Measurements from ENCODE around the gene INTS1.

Gene INTS1

GRCh38 chr7:1493129-1493528 lies 11.1 kb downstream of the INTS1 start:
- TF ChIP-seq CTCF (IDR thresholded peaks at IDR 0.05; ENCODE audit: low read depth, low read length, missing control alignments) = no peak
- no peak overlapping the region for H3K4me3 ChIP-seq (replicated peaks; ENCODE audit: low read depth, low read length)
- DNase-seq (ENCODE audit: extremely low read depth, low read depth) = no peak

- DNase-seq (ENCODE audit: extremely low read depth, low read depth) = no peak
- TF ChIP-seq CTCF (IDR thresholded peaks at IDR 0.05; ENCODE audit: low read depth, low read length, missing control alignments) = no peak
Observed at GRCh38 chr7:1492640-1493039, 11.5 kb downstream of the INTS1 start.

GRCh38 chr7:1492221-1492620 lies 12.0 kb downstream of the INTS1 start:
- no peak for TF ChIP-seq CTCF (IDR thresholded peaks at IDR 0.05; ENCODE audit: low read depth, low read length, missing control alignments)
- no peak overlapping the region for H3K4me3 ChIP-seq (replicated peaks; ENCODE audit: low read depth, low read length)
- DNase-seq (ENCODE audit: extremely low read depth, low read depth) = no peak

More at GRCh38 chr7:1492640-1493039, 11.5 kb downstream of the INTS1 start:
- no peak overlapping the region for H3K4me3 ChIP-seq (replicated peaks; ENCODE audit: low read depth, low read length)

GRCh38 chr7:1490837-1491236 lies 13.4 kb downstream of the INTS1 start:
- TF ChIP-seq CTCF (IDR thresholded peaks at IDR 0.05; ENCODE audit: low read depth, low read length, missing control alignments) = no peak
- no peak overlapping the region for H3K4me3 ChIP-seq (replicated peaks; ENCODE audit: low read depth, low read length)
- no peak for DNase-seq (ENCODE audit: extremely low read depth, low read depth)

- no peak for DNase-seq (ENCODE audit: extremely low read depth, low read depth)
- TF ChIP-seq CTCF (IDR thresholded peaks at IDR 0.05; ENCODE audit: low read depth, low read length, missing control alignments) = no peak
- no peak overlapping the region for H3K4me3 ChIP-seq (replicated peaks; ENCODE audit: low read depth, low read length)
Observed at GRCh38 chr7:1489336-1489735, 14.9 kb downstream of the INTS1 start.

GRCh38 chr7:1488016-1488415 lies 16.2 kb downstream of the INTS1 start:
- DNase-seq (ENCODE audit: extremely low read depth, low read depth) = no peak
- TF ChIP-seq CTCF (IDR thresholded peaks at IDR 0.05; ENCODE audit: low read depth, low read length, missing control alignments) = no peak
- no peak overlapping the region for H3K4me3 ChIP-seq (replicated peaks; ENCODE audit: low read depth, low read length)

- DNase-seq (ENCODE audit: extremely low read depth, low read depth) = no peak
- H3K4me3 ChIP-seq (replicated peaks; ENCODE audit: low read depth, low read length) = no peak overlapping the region
- no peak for TF ChIP-seq CTCF (IDR thresholded peaks at IDR 0.05; ENCODE audit: low read depth, low read length, missing control alignments)
Observed at GRCh38 chr7:1487466-1487865, 16.7 kb downstream of the INTS1 start.

All from HFF-Myc (cell line).